Gastrocnemius medialis (tissue), 4 donors: ENCODE data around the gene PEAK3. TPM values are rescaled to one million over a fixed set of nuclear protein-coding genes. Genes with fewer than 3 reads are reported as not detected.

Experiments used
- ATAC-seq, 2 donors: fragments of 150-250 bp; one replicate each; pipeline ENCODE4 v1.9.1; 2016
- DNase-seq, 2 donors: peaks; one replicate each; pipeline ENCODE4 v3.0.0-alpha.2; 2019
- H3K27ac ChIP-seq, 4 donors: fragments of 200-600 bp; sonication (generic); 1 replicate in 1 of 4; 2 replicates in 3 of 4; pipeline ENCODE4 v1.5.1; 2016 to 2018; ENCODE audit warnings: mild to moderate bottlenecking in 2 of 4, moderate library complexity in 1 of 4
- H3K27me3 ChIP-seq, 3 donors: fragments of 200-600 bp; sonication (generic) in 2 of 3; 1 replicate in 1 of 3; 2 replicates in 2 of 3; pipeline versions ENCODE4 v1.5.1 to v1.6.0; 2016 to 2019; ENCODE audit warnings: mild to moderate bottlenecking in 1 of 3, moderate library complexity in 1 of 3
- H3K36me3 ChIP-seq, 2 donors: fragments of 200-600 bp; sonication (generic) in 1 of 2; one replicate each; pipeline ENCODE4 v1.5.1; 2017 to 2018
- H3K4me1 ChIP-seq, 2 donors: fragments of 200-600 bp; sonication (generic) in 1 of 2; one replicate each; pipeline ENCODE4 v1.5.1; 2016 to 2017; ENCODE audit warnings: mild to moderate bottlenecking in 2 of 2
- H3K4me3 ChIP-seq, 4 donors: fragments of 200-600 bp; sonication (generic) in 3 of 4; 1 replicate in 1 of 4; 2 replicates in 3 of 4; pipeline ENCODE4 v1.5.1; 2016 to 2019; ENCODE audit warnings: mild to moderate bottlenecking in 2 of 4
- H3K9me3 ChIP-seq, 3 donors: fragments of 200-600 bp; sonication (generic) in 2 of 3; 1 replicate in 1 of 3; 2 replicates in 2 of 3; pipeline ENCODE4 v1.5.1; 2016 to 2019
- POLR2A ChIP-seq, 2 donors: fragments of 450-650 bp; IDR thresholded peaks; one replicate each; pipeline ENCODE4 v1.6.1; 2017; ENCODE audit warnings: antibody characterized with exemption in 2 of 2, mild to moderate bottlenecking in 2 of 2, moderate library complexity in 2 of 2
- in situ Hi-C, 4 donors: fragments of 200-750 bp; cut with MboI; loops; one replicate each; pipeline versions ENCODE4 v1.15.0 to v1.8.0; 2017; ENCODE audit warnings: low sequenced_read_pairs in 4 of 4
- intact Hi-C: fragments of 100-400 bp; cut with DNase I; formaldehyde crosslinking; loops from one replicate; pipeline ENCODE4 v1.15.1; 2023; ENCODE audit warnings: low total_unique reads
- total RNA-seq, 4 donors: library from RNA; depleted of rRNA; stranded (reverse); fragments of >200 nt; gene quantifications; one replicate each; pipeline versions ENCODE4 v1.1.0 to v1.2.3, GENCODE V29; 2016
- TF ChIP-seq, protein P1 (sequence below), 5 experiments: fragments of 450-650 bp in 3 of 5; fragments of 200-600 bp in 2 of 5; sonication (generic) in 2 of 5; IDR thresholded peaks in 4 of 5; conservative IDR thresholded peaks in 1 of 5; 1 replicate in 4 of 5; 2 replicates in 1 of 5; pipeline ENCODE4 v1.5.1; 2016 to 2019; ENCODE audit warnings: antibody characterized with exemption in 5 of 5, mild to moderate bottlenecking in 3 of 5, moderate library complexity in 3 of 5

PEAK3 gene
- total RNA-seq, 4 donors from 2014 or later, result 0.11 TPM; not detected in 3

DNA sequence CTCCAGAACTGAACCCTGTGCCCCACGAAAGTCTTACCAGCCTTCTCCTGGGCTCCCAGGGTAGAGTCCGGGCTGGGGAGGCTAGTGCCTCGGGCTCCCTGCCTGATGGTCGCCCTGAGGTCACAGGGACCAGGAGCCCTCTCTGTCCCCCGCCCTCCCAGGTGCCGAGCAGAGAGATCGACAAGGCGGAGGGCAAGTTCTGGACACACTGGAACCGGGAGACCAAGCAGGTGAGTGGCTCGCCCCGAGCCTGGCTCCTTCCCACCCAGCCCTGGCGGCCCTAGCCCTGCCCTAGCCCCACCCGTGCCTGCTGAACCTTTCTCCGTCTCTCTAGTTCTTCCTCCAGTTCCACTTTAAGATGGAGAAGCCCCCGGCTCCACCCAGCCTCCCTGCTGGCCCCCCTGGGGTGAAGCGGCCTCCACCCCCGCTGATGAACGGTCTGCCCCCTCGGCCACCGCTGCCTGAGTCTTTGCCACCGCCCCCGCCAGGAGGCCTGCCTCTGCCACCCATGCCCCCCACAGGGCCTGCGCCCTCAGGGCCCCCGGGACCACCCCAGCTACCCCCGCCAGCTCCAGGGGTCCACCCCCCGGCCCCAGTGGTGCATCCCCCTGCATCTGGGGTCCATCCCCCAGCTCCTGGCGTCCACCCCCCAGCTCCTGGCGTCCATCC, 34.4 kb downstream of the PEAK3 start:
- ATAC-seq (peak; percentile 10 to 13), DNase-seq (no peak)
- no peaks in the 10 kb centered on the region for H3K27me3 ChIP-seq
- no peaks in the 10 kb centered on the region for H3K9me3 ChIP-seq
- in situ Hi-C loops, result no loop called here
- no peak overlapping the region for H3K4me3 ChIP-seq
- H3K27ac ChIP-seq, result peak overlapping the region; percentile 58 to 86 (median 75)
- intact Hi-C loops, result no loop called here
- no peak for TF ChIP-seq POLR2A (IDR thresholded peaks at IDR 0.05)
- TF ChIP-seq, protein P1, sequence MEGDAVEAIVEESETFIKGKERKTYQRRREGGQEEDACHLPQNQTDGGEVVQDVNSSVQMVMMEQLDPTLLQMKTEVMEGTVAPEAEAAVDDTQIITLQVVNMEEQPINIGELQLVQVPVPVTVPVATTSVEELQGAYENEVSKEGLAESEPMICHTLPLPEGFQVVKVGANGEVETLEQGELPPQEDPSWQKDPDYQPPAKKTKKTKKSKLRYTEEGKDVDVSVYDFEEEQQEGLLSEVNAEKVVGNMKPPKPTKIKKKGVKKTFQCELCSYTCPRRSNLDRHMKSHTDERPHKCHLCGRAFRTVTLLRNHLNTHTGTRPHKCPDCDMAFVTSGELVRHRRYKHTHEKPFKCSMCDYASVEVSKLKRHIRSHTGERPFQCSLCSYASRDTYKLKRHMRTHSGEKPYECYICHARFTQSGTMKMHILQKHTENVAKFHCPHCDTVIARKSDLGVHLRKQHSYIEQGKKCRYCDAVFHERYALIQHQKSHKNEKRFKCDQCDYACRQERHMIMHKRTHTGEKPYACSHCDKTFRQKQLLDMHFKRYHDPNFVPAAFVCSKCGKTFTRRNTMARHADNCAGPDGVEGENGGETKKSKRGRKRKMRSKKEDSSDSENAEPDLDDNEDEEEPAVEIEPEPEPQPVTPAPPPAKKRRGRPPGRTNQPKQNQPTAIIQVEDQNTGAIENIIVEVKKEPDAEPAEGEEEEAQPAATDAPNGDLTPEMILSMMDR (IDR thresholded peaks at IDR 0.05 in 4 of 5, conservative IDR thresholded peaks at IDR 0.05 in 1 of 5), result no peak
- peaks cover 0 to 51% of the 10 kb centered on the region in 2 donors for H3K36me3 ChIP-seq
- peaks cover 9 to 41% of the 10 kb centered on the region in 2 donors for H3K4me1 ChIP-seq

DNA sequence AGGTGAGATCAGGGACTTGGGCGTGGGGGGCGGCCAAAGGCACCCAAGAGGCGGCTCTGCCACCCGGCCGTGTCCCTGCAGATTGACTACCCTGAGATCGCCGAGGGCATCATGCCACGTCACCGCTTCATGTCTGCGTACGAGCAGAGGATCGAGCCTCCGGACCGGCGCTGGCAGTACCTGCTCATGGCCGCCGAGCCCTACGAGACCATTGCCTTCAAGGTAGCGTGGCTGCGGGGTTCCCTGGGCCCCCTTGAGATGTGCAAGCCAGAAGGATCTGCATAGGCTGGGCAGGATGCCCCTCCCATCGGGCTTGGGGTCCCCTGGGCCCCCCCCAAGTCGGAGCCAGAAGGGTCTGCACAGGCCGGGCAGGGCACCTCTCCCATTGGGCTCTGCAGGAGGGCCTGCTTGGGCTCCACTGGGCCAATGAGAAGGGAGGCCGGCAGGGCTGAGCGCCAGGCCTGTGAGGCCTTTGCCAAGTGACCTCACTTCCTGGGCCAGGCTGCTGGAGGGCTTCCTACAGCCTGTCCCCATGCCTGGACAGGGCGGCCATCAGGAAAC, 35.1 kb downstream of the PEAK3 start:
- TF ChIP-seq, protein P1 (IDR thresholded peaks at IDR 0.05 in 4 of 5, conservative IDR thresholded peaks at IDR 0.05 in 1 of 5), result no peak
- TF ChIP-seq POLR2A (IDR thresholded peaks at IDR 0.05), result no peak
- peaks cover 9 to 44% of the 10 kb centered on the region in 2 donors for H3K4me1 ChIP-seq
- H3K9me3 ChIP-seq, result no peaks in the 10 kb centered on the region
- peaks cover 0 to 51% of the 10 kb centered on the region in 2 donors for H3K36me3 ChIP-seq
- no peaks in the 10 kb centered on the region for H3K27me3 ChIP-seq
- H3K27ac ChIP-seq, result peak overlapping the region; percentile 58 to 86 (median 75)
- H3K4me3 ChIP-seq, result no peak overlapping the region
- intact Hi-C loops (no loop called here), in situ Hi-C loops (no loop called here)
- ATAC-seq (peak; percentile 29 to 34), DNase-seq (peak in 1 of 2 donors; percentile 79)

DNA sequence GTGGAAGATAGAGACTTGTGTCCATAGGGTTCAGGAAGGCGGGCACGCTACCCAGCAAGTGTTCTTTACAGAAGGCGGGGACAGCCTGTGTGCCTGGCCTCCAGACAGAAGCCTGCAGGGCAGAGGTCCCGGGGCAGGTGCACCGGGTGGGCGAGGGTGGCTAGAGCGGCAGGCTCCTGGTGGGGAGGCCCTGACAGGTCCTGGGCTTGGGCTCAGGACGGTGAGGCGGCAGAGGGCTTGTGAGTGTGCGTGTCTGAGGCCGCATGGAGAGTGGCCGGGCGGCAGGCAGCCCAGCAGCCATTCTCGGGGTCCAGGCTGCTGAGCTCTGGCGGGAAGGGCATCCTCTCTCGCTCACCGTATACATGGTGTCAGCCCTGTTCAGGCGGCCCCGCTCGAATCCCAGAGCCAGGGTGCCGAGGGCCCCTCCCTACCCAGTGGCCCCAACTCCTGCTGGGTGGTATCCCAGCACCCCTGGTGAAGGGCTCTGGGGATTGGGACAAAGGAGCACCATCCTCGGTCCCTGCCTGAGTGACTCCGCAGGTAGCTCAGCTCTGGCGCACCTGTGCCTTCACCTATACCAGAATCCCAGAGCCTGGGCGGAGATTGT, 35.9 kb downstream of the PEAK3 start:
- no peak for TF ChIP-seq POLR2A (IDR thresholded peaks at IDR 0.05)
- TF ChIP-seq, protein P1 (IDR thresholded peaks at IDR 0.05 in 4 of 5, conservative IDR thresholded peaks at IDR 0.05 in 1 of 5), result no peak
- in situ Hi-C loops, result no loop called here
- no peaks in the 10 kb centered on the region for H3K27me3 ChIP-seq
- peaks cover 0 to 51% of the 10 kb centered on the region in 2 donors for H3K36me3 ChIP-seq
- intact Hi-C loops, result no loop called here
- no peak overlapping the region for H3K4me3 ChIP-seq
- no peak for ATAC-seq
- no peaks in the 10 kb centered on the region for H3K9me3 ChIP-seq
- H3K4me1 ChIP-seq, result peaks cover 14 to 51% of the 10 kb centered on the region in 2 donors
- H3K27ac ChIP-seq, result no peak overlapping the region
- no peak for DNase-seq

DNA sequence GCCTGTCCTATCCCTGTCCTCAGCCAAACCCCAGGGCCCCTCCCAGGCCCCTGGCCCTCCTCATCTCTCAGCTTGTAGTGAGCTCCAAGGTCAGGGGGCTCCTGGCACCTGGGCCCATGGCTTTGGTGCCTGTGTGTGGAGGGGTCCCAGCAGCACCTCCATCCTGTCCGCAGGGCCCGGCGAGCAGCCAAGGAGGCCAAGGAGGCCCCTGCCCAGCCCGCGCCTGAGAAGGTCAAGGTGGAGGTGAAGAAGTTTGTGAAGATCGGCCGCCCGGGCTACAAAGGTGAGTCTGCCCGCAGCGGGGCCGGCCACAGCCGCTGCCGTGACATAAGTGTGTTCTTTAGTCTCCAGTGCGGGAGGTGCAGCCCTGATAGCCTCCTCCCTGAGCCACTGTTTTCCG, 36.7 kb downstream of the PEAK3 start:
- no peak overlapping the region for H3K27ac ChIP-seq
- no peak overlapping the region for H3K4me3 ChIP-seq
- intact Hi-C loops, result no loop called here
- in situ Hi-C loops, result no loop called here
- H3K36me3 ChIP-seq, result peaks cover 0 to 51% of the 10 kb centered on the region in 2 donors
- DNase-seq (no peak), ATAC-seq (no peak)
- H3K9me3 ChIP-seq, result no peaks in the 10 kb centered on the region
- H3K27me3 ChIP-seq, result no peaks in the 10 kb centered on the region
- TF ChIP-seq POLR2A (IDR thresholded peaks at IDR 0.05), result no peak
- TF ChIP-seq, protein P1 (IDR thresholded peaks at IDR 0.05 in 4 of 5, conservative IDR thresholded peaks at IDR 0.05 in 1 of 5), result no peak
- H3K4me1 ChIP-seq, result peaks cover 22 to 56% of the 10 kb centered on the region in 2 donors
